Measurements from ENCODE around the gene ATP2A2. TPM values are rescaled to one million over a fixed set of nuclear protein-coding genes. Genes with fewer than 3 reads are reported as not detected.

ATP2A2 gene
- total RNA-seq, 1 donor from 2014 or later, result 185 TPM

DNA sequence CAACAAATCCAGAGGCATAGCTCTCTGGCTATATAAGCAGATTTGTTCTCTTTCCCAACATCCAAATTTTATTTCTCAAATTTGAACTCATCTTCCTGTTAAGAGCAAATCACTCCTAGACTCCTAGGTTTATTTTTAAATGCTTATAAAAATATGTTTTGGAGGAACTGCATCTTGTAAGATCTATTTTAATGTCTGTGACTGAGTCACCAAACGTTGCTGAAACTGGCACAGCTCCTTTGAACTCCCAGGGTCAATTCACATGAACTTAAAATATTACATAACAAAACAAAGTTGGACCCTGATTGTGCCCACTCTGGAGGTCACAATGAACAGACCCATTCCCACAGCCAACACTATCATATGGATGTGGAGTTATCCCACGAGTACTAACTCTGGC, 98.6 kb downstream of the ATP2A2 start:
- Histone ChIP-seq H3K4me3 (no peak overlapping the region), H3K27ac (peak overlapping the region; percentile 83 to 85), H3K4me1 (peaks cover 0 to 15% of the 10 kb centered on the region in 2 donors), H3K27me3 (no peaks in the 10 kb centered on the region), H3K9me3 (no peaks in the 10 kb centered on the region), H3K36me3 (peaks cover 34 to 62% of the 10 kb centered on the region in 2 donors)
- DNase-seq (ENCODE audit: low spot score in 2 of 2), result no peak
- intact Hi-C loops (cut with DNase I), result no loop called here
- TF ChIP-seq, protein P1, sequence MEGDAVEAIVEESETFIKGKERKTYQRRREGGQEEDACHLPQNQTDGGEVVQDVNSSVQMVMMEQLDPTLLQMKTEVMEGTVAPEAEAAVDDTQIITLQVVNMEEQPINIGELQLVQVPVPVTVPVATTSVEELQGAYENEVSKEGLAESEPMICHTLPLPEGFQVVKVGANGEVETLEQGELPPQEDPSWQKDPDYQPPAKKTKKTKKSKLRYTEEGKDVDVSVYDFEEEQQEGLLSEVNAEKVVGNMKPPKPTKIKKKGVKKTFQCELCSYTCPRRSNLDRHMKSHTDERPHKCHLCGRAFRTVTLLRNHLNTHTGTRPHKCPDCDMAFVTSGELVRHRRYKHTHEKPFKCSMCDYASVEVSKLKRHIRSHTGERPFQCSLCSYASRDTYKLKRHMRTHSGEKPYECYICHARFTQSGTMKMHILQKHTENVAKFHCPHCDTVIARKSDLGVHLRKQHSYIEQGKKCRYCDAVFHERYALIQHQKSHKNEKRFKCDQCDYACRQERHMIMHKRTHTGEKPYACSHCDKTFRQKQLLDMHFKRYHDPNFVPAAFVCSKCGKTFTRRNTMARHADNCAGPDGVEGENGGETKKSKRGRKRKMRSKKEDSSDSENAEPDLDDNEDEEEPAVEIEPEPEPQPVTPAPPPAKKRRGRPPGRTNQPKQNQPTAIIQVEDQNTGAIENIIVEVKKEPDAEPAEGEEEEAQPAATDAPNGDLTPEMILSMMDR (IDR thresholded peaks at IDR 0.05), result no peak

- no peak for DNase-seq (ENCODE audit: low spot score in 2 of 2)
- Histone ChIP-seq H3K36me3 (peaks cover 38 to 61% of the 10 kb centered on the region in 2 donors), H3K27ac (no peak overlapping the region), H3K4me1 (peaks cover 0 to 15% of the 10 kb centered on the region in 2 donors), H3K9me3 (no peaks in the 10 kb centered on the region), H3K27me3 (no peaks in the 10 kb centered on the region), H3K4me3 (no peak overlapping the region)
- intact Hi-C loops (cut with DNase I), result no loop called here
- TF ChIP-seq, protein P1 (IDR thresholded peaks at IDR 0.05), result no peak
Measured at GRCh38 chr12:110382683-110383082, 101.6 kb downstream of the ATP2A2 start.

Other genes starting within 250 kb of the ATP2A2 start
- gene C12orf76, start 232.7 kb upstream of the ATP2A2 start, total RNA-seq, result 0.96 TPM
- gene IFT81, start 156.9 kb upstream of the ATP2A2 start, total RNA-seq, result 12.0 TPM
- gene ANAPC7, start 122.5 kb downstream of the ATP2A2 start, total RNA-seq, result 34.7 TPM
- 76.5 TPM for gene ARPC3, start 169.1 kb downstream of the ATP2A2 start, total RNA-seq
- 5.6 TPM for gene GPN3, start 187.0 kb downstream of the ATP2A2 start, total RNA-seq
- gene FAM216A, start 187.6 kb downstream of the ATP2A2 start, total RNA-seq, result 2.1 TPM
- 35.9 TPM for gene VPS29, start 220.9 kb downstream of the ATP2A2 start, total RNA-seq
- gene RAD9B, start 221.1 kb downstream of the ATP2A2 start, total RNA-seq, result not detected

All from ascending aorta (tissue), 2 donors.